SK-N-MC (cell line): Measurements from ENCODE around the gene COLEC11.

Source experiments
- DNase-seq: peaks from one replicate; pipeline ENCODE4 v3.0.0-alpha.2; 2011; ENCODE audit warnings: low read depth, low spot score
- H3K27ac ChIP-seq: fragments of 200-600 bp; sonication (generic); 2 replicates; pipeline ENCODE4 v1.5.1; 2016; ENCODE audit warnings: mixed run types
- H3K36me3 ChIP-seq: fragments of 200-600 bp; sonication (generic); 2 replicates; pipeline ENCODE4 v1.6.1; 2017; ENCODE audit warnings: antibody characterized with exemption, low read length, mixed read lengths; ENCODE audit not compliant: insufficient read depth
- H3K4me3 ChIP-seq: fragments of 200-600 bp; sonication (generic); 2 replicates; pipeline ENCODE4 v1.5.1; 2016
- H3K9ac ChIP-seq: fragments of 200-600 bp; sonication (generic); 2 replicates; pipeline ENCODE4 v1.8.0; 2017; ENCODE audit warnings: mixed run types, mixed read lengths; ENCODE audit not compliant: insufficient read length
- H3K9me3 ChIP-seq: fragments of 200-600 bp; sonication (generic); 2 replicates; pipeline ENCODE4 v1.6.1; 2017; ENCODE audit warnings: low read depth, mild to moderate bottlenecking, antibody characterized with exemption, low read length, moderate library complexity, mixed read lengths
- EZH2 ChIP-seq: fragments of 200-600 bp; sonication (generic); IDR thresholded peaks from one replicate; pipeline ENCODE4 v1.6.1; 2017; ENCODE audit warnings: antibody characterized with exemption
- FOXP2 ChIP-seq: optimal IDR thresholded peaks from 2 replicates; pipeline ENCODE3; 2011; ENCODE audit warnings: mild to moderate bottlenecking, moderate library complexity; ENCODE audit not compliant: insufficient read depth; ENCODE audit errors: extremely low read length, control extremely low read depth
- POLR2AphosphoS5 ChIP-seq: IDR thresholded peaks from 2 replicates; pipeline ENCODE4 v1.6.1; 2012; ENCODE audit warnings: mild to moderate bottlenecking, low read depth, low read length, borderline replicate concordance

Gene COLEC11

DNA sequence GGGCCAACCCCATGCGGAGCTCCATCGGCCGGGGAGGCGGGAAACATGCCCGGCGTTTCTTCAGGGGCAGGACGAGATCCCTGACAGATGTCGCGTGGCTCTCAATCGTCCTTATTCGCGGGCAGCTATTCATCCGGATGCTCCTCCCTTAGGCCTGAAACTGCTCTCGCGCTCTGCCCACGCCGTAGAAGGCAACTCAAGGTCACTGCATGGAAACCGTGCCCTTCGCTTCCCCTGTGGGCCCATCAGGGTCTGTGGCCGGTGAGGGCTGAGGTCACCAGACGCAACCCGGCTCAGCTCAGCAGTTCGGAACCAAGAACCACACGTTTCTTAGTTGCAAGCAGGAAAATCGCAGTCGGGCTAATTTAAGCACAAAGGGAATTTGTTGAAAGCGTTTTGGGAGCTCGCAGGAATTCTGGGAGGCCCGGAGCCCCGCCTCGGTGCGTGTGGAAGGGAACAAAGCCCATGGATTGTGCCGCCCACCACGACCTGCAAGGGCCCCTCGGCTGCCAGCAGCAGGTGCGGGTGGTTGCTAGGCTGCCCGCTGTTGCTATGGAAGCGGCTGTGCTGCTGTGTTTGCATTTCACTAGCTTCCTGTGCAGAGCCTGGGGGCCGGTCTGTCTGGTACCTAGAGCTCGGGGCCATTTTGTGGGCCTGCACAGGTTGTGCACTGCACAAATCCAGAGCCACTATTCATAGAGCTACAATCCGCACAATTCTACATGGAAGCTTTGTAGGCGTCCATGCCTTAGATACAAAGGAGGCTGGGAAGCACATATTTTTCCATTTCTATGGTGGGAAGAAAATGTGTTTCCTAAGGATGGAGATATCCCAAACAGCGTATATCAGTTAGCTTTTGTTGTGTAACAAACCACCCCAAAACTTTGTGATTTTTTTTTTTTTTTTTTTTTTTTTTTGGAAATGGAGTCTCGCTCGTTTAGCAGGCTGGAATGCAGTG lies 57.1 kb downstream of the COLEC11 start:
- Histone ChIP-seq H3K36me3 (no peaks in the 10 kb centered on the region), H3K4me3 (no peak overlapping the region), H3K9me3 (no peaks in the 10 kb centered on the region), H3K9ac (no peak overlapping the region), H3K27ac (no peak overlapping the region)
- no peak for DNase-seq
- no peak for TF ChIP-seq EZH2
- no peak for TF ChIP-seq FOXP2
- no peak for TF ChIP-seq POLR2AphosphoS5

DNA sequence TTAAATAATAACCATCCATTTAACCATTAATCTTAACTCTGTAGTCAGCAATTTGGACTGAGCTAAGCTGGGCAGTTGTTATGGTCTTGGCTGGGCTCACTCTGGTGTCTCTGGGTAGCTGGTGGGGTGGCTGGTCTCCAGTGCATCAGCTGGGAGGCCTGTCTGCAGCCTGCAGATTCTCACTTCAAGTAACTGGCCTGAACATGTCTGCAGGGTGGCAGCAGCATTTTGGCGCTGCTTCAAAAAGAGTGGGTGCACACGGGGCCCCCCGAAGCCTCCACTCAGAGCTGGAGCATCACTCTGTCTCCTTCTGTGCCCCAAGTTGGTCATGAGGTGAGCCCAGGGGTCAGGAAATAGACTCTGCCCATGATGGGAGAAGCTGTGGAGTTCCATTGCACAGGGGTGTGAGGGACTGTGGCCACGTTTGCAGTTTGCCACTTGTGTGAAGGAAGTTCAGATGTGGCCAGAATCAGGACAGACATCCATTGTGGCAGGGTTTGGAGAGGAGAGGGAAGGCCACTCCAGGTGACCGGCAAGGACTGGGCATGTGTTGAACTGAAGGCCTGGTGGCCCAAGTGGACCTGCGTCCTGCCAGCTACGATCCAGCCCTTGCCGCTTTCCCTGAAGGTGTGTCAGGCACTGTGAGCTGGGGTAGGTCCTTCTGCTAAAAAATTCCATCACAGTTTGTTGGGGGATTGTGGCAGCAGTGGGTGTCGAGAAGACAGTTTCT lies 58.1 kb downstream of the COLEC11 start:
- no peak for DNase-seq
- no peak for TF ChIP-seq POLR2AphosphoS5
- no peak for TF ChIP-seq EZH2
- no peak for TF ChIP-seq FOXP2
- H3K27ac ChIP-seq = no peak overlapping the region

DNA sequence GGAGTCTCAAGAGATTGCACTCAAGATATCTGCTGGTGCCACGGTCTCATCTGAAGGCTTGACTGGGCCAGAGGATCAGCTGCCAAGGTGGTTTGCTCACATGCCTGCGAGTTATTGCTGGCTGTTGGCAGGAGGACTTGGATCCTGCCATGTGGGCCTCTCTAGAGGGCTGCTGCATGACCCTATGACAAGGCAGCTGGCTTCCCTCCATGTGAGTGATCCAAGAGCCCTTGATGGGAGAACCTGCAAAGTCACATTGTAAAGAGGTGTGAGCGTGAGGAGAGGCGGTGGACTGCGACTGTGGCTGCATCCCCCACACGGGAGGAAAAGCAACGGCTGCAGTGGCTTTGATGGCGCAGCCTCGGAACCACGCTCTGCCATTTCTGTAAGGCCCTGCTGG lies 59.1 kb downstream of the COLEC11 start:
- H3K27ac ChIP-seq = no peak overlapping the region
- no peak overlapping the region for H3K4me3 ChIP-seq
- no peak for DNase-seq
- no peaks in the 10 kb centered on the region for H3K9me3 ChIP-seq
- H3K9ac ChIP-seq = no peak overlapping the region
- no peaks in the 10 kb centered on the region for H3K36me3 ChIP-seq
- TF ChIP-seq FOXP2 (no peak), POLR2AphosphoS5 (no peak), EZH2 (no peak)

More for the DNA sequence above, 58.1 kb downstream of the COLEC11 start:
- Histone ChIP-seq H3K9ac (no peak overlapping the region), H3K9me3 (no peaks in the 10 kb centered on the region), H3K36me3 (no peaks in the 10 kb centered on the region), H3K4me3 (no peak overlapping the region)

DNA sequence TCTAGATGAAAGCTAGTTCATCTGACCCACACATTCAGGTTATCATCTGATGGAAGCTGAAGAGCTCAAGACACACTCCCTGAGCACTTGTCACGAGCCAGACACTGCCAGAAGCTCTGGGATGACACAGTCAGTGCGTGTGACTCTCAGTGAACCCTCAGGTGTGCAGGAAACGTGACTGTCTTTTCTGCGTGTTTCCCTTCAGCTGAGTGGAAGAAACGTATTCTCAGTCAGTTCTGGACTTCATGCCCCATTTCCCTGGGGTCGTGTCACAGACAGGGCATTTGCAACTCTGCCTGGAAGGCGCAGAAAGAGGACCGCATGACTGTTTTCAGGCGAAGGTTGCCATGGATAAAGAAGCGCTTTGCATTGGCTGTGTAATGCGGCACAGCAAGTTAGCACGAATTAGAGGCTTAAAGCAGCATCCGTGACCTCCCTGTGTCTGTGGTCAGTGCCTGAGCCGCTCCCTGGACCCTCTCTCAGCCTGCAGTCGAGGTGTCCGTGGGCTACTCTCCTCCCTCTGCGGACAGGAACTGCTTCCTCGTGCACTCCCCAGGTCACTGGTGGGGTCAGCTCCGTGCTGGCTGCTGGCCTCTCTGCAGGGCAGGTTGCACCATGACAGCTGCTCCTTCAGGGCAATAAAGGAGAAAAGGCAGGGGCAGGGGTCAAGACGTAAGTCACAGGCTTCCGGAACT lies 59.8 kb downstream of the COLEC11 start:
- H3K36me3 ChIP-seq = no peaks in the 10 kb centered on the region
- no peaks in the 10 kb centered on the region for H3K9me3 ChIP-seq
- H3K27ac ChIP-seq = no peak overlapping the region
- no peak for DNase-seq
- no peak for TF ChIP-seq EZH2
- no peak for TF ChIP-seq POLR2AphosphoS5
- TF ChIP-seq FOXP2 = no peak
- H3K4me3 ChIP-seq = no peak overlapping the region
- H3K9ac ChIP-seq = no peak overlapping the region

DNA sequence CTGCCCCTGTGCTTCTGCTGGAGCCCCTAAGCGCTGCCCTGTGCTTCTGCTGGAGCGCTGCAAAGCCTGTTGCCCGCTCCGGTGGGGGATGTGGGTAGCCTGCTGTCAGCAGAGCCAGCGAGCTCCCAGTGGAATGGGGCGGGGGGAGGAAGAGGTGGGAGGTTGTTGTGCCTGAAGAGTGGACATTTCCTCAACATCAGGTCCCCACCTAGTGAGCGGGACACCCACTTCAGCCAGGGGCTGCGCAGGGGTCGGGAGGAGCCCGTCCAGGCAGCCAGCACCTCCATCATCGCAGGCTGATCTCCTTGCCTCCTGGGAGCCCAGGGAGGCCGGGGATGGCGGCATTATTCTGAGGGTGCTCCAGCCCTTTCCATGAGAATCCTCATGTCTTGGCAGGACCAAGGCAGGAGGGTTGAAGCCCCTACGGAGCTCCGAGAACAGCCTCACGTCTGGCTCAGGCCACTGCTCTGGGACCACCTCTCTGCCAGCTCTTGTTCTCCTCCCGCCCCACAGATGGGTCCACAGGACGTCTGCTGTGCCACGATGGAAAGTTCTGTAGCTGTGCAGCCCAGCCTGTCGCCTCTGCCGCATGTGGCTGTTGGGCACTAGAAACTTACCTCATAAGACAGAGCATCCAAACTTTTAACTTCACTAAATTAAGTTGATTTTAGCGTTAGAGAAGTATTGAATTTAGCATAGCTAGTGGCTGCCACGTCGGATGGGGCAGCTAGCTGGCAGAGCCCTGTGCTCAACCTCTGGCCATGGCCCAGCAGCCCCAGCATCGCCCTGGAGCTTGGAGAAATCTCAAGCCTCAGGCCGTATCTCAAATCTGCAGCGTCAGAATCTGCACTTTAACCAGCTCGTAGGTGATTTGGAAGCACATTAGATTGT lies 61.2 kb downstream of the COLEC11 start:
- Histone ChIP-seq H3K9ac (no peak overlapping the region), H3K36me3 (no peaks in the 10 kb centered on the region), H3K9me3 (no peaks in the 10 kb centered on the region), H3K27ac (no peak overlapping the region), H3K4me3 (no peak overlapping the region)
- no peak for DNase-seq
- TF ChIP-seq FOXP2 = no peak
- TF ChIP-seq EZH2 = no peak
- TF ChIP-seq POLR2AphosphoS5 = no peak

DNA sequence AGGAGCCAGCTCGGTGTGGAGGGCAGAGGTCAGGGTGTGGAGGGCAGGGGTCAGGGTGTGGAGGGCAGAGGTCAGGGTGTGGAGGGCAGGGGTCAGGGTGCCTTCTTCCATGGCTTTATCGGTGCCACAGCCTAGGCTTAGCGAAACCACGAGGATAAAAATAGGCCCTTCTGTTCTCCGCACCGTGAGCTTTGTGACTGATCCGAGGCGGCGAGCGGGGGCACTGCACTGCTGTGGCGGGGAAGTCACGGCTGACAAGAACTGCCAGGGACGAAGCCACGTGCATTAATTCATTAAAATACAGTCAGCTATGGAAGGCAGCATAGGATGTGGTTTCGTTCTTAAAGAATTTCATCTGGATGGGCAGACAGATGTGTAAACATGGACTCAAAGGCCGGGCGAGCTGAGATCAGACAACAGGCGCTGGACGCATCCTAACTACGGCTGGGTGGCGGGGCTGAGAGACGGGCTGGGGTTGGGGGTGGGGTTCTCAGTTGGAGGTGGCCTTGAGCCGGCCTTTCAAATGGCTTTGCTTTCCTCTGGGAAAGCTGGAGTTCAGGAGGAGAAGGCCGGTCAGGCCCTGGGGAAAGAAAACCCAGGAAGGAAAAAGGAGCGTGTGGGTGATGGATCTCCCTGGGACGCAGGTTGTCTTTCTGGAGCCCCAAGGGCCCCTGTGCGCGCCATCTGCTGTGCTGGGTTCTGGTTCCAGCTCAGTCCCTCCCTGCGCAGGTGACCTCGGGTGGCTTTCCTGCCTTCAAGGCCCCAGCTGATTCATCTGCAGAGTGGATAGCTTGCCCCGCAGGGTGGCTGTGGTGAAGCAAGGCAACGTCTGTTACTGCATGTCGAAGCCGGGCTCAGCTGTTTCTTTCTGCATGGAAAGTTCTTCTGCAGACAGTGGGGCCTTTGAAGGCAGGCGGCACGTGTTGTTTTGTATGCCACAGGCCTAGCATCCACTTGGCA lies 62.1 kb downstream of the COLEC11 start:
- Histone ChIP-seq H3K9me3 (no peaks in the 10 kb centered on the region), H3K27ac (no peak overlapping the region), H3K36me3 (no peaks in the 10 kb centered on the region), H3K4me3 (no peak overlapping the region), H3K9ac (no peak overlapping the region)
- no peak for DNase-seq
- TF ChIP-seq POLR2AphosphoS5 (no peak), EZH2 (no peak), FOXP2 (no peak)
